AG09309 (cell line): ENCODE data around the gene BSG.

ENCODE experiments used
- DNase-seq: peaks from one replicate; pipeline ENCODE4 v3.0.0-alpha.2; 2010; ENCODE audit warnings: low read depth
- H3K4me3 ChIP-seq: 2 replicates; pipeline ENCODE4 v1.5.1; 2011; ENCODE audit warnings: mild to moderate bottlenecking, low read depth, low read length, moderate library complexity; ENCODE audit not compliant: control insufficient read depth
- TF ChIP-seq, protein P1 (sequence below): IDR thresholded peaks from 2 replicates; pipeline ENCODE4 v1.5.1; 2011; ENCODE audit warnings: mild to moderate bottlenecking, low read depth, low read length, inconsistent platforms; ENCODE audit not compliant: insufficient read depth, control insufficient read depth; ENCODE audit errors: missing control alignments

The BSG gene

GRCh38 chr19:613732-614567, 41.6 kb downstream of the BSG start:
- H3K4me3 ChIP-seq: no peak overlapping the region
- DNase-seq: no peak
- TF ChIP-seq, protein P1, sequence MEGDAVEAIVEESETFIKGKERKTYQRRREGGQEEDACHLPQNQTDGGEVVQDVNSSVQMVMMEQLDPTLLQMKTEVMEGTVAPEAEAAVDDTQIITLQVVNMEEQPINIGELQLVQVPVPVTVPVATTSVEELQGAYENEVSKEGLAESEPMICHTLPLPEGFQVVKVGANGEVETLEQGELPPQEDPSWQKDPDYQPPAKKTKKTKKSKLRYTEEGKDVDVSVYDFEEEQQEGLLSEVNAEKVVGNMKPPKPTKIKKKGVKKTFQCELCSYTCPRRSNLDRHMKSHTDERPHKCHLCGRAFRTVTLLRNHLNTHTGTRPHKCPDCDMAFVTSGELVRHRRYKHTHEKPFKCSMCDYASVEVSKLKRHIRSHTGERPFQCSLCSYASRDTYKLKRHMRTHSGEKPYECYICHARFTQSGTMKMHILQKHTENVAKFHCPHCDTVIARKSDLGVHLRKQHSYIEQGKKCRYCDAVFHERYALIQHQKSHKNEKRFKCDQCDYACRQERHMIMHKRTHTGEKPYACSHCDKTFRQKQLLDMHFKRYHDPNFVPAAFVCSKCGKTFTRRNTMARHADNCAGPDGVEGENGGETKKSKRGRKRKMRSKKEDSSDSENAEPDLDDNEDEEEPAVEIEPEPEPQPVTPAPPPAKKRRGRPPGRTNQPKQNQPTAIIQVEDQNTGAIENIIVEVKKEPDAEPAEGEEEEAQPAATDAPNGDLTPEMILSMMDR: no peak

GRCh38 chr19:615619-616018, 43.2 kb downstream of the BSG start:
- TF ChIP-seq, protein P1: no peak
- DNase-seq: no peak
- no peak overlapping the region for H3K4me3 ChIP-seq

DNA sequence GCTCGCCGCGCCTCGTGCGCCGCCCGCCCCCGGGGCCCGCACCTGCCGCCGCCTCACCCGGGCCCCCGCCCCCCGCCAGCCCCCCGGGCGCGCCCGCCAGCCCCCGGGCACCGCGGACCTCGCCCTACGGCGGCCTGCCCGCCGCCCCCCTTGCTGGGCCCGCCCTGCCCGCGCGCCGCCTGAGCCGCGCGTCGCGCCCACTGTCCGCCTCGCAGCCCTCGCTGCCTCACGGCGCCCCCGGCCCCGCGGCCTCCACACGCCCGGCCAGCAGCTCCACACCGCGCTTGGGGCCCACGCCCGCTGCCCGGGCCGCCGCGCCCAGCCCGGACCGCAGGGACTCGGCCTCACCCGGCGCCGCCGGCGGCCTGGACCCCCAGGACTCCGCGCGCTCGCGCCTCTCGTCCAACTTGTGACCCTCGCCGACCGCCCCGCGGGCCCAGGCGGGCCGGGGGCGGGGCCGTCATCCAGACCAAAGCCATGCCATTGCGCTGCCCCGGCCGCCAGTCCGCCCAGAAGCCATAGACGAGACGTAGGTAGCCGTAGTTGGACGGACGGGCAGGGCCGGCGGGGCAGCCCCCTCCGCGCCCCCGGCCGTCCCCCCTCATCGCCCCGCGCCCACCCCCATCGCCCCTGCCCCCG, 43.8 kb downstream of the BSG start:
- TF ChIP-seq, protein P1: no peak
- no peak overlapping the region for H3K4me3 ChIP-seq
- no peak for DNase-seq

DNA sequence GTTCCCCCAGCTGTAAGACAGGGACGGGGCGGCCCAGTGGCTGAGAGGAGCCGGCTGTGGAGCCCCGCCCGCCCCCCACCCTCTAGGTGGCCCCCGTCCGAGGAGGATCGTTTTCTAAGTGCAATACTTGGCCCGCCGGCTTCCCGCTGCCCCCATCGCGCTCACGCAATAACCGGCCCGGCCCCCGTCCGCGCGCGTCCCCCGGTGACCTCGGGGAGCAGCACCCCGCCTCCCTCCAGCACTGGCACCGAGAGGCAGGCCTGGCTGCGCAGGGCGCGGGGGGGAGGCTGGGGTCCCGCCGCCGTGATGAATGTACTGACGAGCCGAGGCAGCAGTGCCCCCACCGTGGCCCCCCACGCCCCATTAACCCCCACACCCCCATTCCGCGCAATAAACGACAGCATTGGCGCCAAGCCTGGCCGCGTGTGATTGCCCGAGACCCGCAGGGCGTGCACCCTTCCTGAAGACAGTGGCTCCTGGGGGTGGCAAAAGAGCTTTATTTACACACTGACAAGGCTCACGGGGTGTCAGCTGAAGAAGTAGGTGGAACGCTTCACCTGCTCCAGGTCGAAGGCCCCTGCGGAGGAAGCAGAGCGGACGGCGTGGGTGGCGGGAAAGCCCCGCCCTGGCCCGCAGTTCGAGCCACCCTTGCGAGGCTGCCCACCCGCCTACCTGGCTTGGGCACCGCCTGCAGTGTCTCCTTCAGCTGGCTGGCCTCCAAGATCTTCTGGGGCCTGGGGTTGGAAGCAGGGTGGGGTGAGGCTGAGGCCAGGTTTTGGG, 44.5 kb downstream of the BSG start:
- no peak for DNase-seq
- TF ChIP-seq, protein P1: no peak
- no peak overlapping the region for H3K4me3 ChIP-seq

- TF ChIP-seq, protein P1: no peak
- DNase-seq: no peak
- H3K4me3 ChIP-seq: no peak overlapping the region
These were observed 45.3 kb downstream of the BSG start for GRCh38 chr19:617551-618246.

GRCh38 chr19:618247-618619, 45.8 kb downstream of the BSG start:
- DNase-seq: no peak
- TF ChIP-seq, protein P1: no peak
- no peak overlapping the region for H3K4me3 ChIP-seq
